ENCODE data around the gene MTAP.

MTAP gene

GRCh38 chr9:21806644-21807043, 4.2 kb downstream of the MTAP start:
- DNase-seq: no peak

GRCh38 chr9:21810388-21810787, 8.0 kb downstream of the MTAP start:
- DNase-seq: no peak

- DNase-seq: no peak
These were observed 8.4 kb downstream of the MTAP start for GRCh38 chr9:21810881-21811280.

GRCh38 chr9:21811914-21812313, 9.5 kb downstream of the MTAP start:
- no peak for DNase-seq

- no peak for DNase-seq
These were observed 10.0 kb downstream of the MTAP start for GRCh38 chr9:21812415-21812814.

GRCh38 chr9:21812946-21813568, 10.6 kb downstream of the MTAP start:
- DNase-seq: peak; percentile 58

GRCh38 chr9:21813575-21814473, 11.4 kb downstream of the MTAP start:
- peak; percentile 74 for DNase-seq

GRCh38 chr9:21815643-21816042, 13.2 kb downstream of the MTAP start:
- DNase-seq: no peak

GRCh38 chr9:21817176-21817575, 14.7 kb downstream of the MTAP start:
- no peak for DNase-seq

- no peak for DNase-seq
These were observed 23.2 kb downstream of the MTAP start for GRCh38 chr9:21825637-21826036.

GRCh38 chr9:21828853-21829410, 26.5 kb downstream of the MTAP start:
- no peak for DNase-seq

GRCh38 chr9:21830589-21830988, 28.2 kb downstream of the MTAP start:
- DNase-seq: no peak

GRCh38 chr9:21831841-21832509, 29.5 kb downstream of the MTAP start:
- no peak for DNase-seq

- DNase-seq: no peak
These were observed 30.8 kb downstream of the MTAP start for GRCh38 chr9:21833090-21833801.

- no peak for DNase-seq
These were observed 32.7 kb downstream of the MTAP start for GRCh38 chr9:21835121-21835520.

- DNase-seq: no peak
These were observed 34.2 kb downstream of the MTAP start for GRCh38 chr9:21836437-21837161.

- no peak for DNase-seq
These were observed 35.1 kb downstream of the MTAP start for GRCh38 chr9:21837501-21837900.

GRCh38 chr9:21840647-21841046, 38.2 kb downstream of the MTAP start:
- DNase-seq: no peak

- DNase-seq: no peak
These were observed 38.7 kb downstream of the MTAP start for GRCh38 chr9:21841133-21841532.

- no peak for DNase-seq
These were observed 46.2 kb downstream of the MTAP start for GRCh38 chr9:21848615-21849014.

- no peak for DNase-seq
These were observed 50.3 kb downstream of the MTAP start for GRCh38 chr9:21852754-21853153.

GRCh38 chr9:21853414-21853813, 51.0 kb downstream of the MTAP start:
- DNase-seq: no peak

Data from central memory CD4-positive, alpha-beta T cell (primary cell).